ENCODE measurements around the gene CSF1.
A peak's percentile ranks its signal among the peaks of the same experiment; 100 is the strongest.

Gene CSF1

DNA sequence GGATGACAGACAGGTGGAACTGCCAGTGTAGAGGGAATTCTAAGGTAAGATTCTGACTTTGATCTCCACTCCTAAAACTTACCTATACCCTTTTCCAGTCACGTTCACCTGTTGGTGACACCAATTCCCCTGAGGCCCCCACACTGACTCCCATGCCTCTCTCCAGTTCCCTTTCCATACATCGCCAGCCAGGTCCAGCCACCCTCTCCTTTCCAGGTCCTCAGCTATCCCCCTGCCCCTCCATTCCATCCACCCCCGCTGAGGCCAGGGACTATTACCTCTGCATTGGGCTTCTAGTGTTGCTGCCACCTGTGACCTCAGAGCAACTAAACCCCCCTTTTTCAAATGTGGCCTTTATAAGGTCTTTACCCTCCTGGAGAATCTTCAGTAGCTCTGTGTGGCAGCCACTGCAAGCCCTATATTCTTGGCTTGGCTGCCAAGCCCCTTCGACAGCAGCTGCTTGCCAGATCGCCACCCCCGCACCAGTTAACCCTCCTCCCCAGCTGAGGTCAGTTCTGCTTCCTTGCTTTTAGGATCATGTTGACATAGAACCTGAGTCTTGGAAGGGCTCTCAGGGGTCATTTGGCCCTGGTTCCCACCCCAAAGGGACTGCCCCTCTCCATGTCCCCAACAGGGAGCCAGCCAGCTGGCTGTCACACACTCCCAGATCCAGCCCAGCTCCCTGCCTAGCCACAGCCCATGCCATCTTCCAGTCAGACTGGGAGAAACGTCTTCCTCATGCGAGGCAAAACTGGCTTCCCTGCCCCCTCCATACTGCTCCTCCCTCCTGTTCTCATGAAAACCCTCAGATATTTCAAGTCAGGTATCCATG is 14.7 kb downstream of the CSF1 start:
- no peak for TF ChIP-seq ZFX (IDR thresholded peaks at IDR 0.05)
- TF ChIP-seq, protein P1, sequence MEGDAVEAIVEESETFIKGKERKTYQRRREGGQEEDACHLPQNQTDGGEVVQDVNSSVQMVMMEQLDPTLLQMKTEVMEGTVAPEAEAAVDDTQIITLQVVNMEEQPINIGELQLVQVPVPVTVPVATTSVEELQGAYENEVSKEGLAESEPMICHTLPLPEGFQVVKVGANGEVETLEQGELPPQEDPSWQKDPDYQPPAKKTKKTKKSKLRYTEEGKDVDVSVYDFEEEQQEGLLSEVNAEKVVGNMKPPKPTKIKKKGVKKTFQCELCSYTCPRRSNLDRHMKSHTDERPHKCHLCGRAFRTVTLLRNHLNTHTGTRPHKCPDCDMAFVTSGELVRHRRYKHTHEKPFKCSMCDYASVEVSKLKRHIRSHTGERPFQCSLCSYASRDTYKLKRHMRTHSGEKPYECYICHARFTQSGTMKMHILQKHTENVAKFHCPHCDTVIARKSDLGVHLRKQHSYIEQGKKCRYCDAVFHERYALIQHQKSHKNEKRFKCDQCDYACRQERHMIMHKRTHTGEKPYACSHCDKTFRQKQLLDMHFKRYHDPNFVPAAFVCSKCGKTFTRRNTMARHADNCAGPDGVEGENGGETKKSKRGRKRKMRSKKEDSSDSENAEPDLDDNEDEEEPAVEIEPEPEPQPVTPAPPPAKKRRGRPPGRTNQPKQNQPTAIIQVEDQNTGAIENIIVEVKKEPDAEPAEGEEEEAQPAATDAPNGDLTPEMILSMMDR (conservative IDR thresholded peaks at IDR 0.05), result no peak
- no peak overlapping the region for H3K27ac ChIP-seq

- no peak overlapping the region for H3K27ac ChIP-seq
Measured at GRCh38 chr1:109926662-109927300, 16.1 kb downstream of the CSF1 start.

GRCh38 chr1:109927356-109927755 is 16.7 kb downstream of the CSF1 start:
- peak overlapping the region; percentile 4; the same call in 1 of the 2 replicates for H3K27ac ChIP-seq
- no peak for TF ChIP-seq ZFX (IDR thresholded peaks at IDR 0.05)
- TF ChIP-seq, protein P1 (conservative IDR thresholded peaks at IDR 0.05), result no peak

More at GRCh38 chr1:109926662-109927300, 16.1 kb downstream of the CSF1 start:
- TF ChIP-seq, protein P1 (conservative IDR thresholded peaks at IDR 0.05), result no peak
- no peak for TF ChIP-seq ZFX (IDR thresholded peaks at IDR 0.05)

DNA sequence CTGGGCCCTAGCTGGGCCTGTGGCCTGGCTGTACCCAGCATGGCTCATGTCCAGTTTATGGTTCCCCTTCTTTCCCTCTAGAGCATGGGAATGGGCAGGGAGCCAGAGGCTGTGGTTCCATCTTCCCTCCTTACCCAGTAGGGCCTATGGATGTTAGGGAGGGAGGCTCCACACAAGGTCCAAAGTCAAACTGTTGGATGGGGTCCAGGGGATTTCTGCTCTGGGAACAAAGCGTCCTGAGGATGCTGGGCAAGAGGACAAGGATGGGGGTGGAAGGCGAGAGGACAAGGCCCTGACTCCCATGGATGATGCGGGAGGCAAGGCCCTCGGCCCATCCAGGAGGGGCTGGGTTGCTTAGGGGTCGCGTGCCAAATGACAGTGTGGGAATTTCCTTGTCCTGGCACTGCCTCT is 17.3 kb downstream of the CSF1 start:
- TF ChIP-seq, protein P1 (conservative IDR thresholded peaks at IDR 0.05), result no peak
- no peak for TF ChIP-seq ZFX (IDR thresholded peaks at IDR 0.05)
- H3K27ac ChIP-seq, result peak overlapping the region; percentile 4

DNA sequence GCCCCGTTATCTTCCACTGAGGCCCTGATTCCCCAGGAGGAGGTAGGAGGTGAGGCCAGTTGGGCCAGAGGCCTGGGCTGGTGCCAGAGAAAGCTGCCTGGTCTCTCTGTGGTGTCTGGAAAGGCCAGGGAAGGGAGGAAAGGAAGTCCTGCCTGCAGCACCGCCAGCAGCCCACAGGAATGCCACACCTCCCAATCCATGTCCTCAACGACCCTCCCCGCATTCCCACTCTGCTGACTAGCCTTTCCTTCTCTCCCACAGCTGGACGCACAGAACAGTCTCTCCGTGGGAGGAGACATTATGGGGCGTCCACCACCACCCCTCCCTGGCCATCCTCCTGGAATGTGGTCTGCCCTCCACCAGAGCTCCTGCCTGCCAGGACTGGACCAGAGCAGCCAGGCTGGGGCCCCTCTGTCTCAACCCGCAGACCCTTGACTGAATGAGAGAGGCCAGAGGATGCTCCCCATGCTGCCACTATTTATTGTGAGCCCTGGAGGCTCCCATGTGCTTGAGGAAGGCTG is 18.0 kb downstream of the CSF1 start:
- peak overlapping the region; percentile 4 for H3K27ac ChIP-seq
- no peak for TF ChIP-seq ZFX (IDR thresholded peaks at IDR 0.05)
- TF ChIP-seq, protein P1 (conservative IDR thresholded peaks at IDR 0.05), result no peak

- peak overlapping the region; percentile 4 for H3K27ac ChIP-seq
- no peak for TF ChIP-seq ZFX (IDR thresholded peaks at IDR 0.05)
- TF ChIP-seq, protein P1 (conservative IDR thresholded peaks at IDR 0.05), result no peak
Measured at GRCh38 chr1:109929170-109929569, 18.5 kb downstream of the CSF1 start.
